Stimulated activated naive CD8-positive, alpha-beta T cell treated with anti-CD3 and anti-CD28 coated beads, Interleukin-15, Interleukin-2, amounts not matched to agents 100 ng/mL and 50 ng/mL, for 24 hours (primary cell): ENCODE data around the gene CLDN12.

Experiments used
- H3K27ac Mint-ChIP-seq: one replicate; pipeline ENCODE4 v1.8.0; 2021; ENCODE audit warnings: mild to moderate bottlenecking, mixed read lengths
- H3K27me3 Mint-ChIP-seq: one replicate; pipeline ENCODE4 v1.8.0; 2021; ENCODE audit warnings: mixed read lengths
- H3K36me3 Mint-ChIP-seq: one replicate; pipeline ENCODE4 v1.8.0; 2021; ENCODE audit warnings: low read depth, mixed read lengths
- H3K4me1 Mint-ChIP-seq: one replicate; pipeline ENCODE4 v1.8.0; 2021; ENCODE audit warnings: low read depth, mixed read lengths
- H3K4me3 Mint-ChIP-seq: one replicate; pipeline ENCODE4 v1.8.0; 2021; ENCODE audit warnings: mild to moderate bottlenecking, mixed read lengths
- H3K9me3 Mint-ChIP-seq: one replicate; pipeline ENCODE4 v1.8.0; 2021; ENCODE audit warnings: mixed read lengths

CLDN12 gene

DNA sequence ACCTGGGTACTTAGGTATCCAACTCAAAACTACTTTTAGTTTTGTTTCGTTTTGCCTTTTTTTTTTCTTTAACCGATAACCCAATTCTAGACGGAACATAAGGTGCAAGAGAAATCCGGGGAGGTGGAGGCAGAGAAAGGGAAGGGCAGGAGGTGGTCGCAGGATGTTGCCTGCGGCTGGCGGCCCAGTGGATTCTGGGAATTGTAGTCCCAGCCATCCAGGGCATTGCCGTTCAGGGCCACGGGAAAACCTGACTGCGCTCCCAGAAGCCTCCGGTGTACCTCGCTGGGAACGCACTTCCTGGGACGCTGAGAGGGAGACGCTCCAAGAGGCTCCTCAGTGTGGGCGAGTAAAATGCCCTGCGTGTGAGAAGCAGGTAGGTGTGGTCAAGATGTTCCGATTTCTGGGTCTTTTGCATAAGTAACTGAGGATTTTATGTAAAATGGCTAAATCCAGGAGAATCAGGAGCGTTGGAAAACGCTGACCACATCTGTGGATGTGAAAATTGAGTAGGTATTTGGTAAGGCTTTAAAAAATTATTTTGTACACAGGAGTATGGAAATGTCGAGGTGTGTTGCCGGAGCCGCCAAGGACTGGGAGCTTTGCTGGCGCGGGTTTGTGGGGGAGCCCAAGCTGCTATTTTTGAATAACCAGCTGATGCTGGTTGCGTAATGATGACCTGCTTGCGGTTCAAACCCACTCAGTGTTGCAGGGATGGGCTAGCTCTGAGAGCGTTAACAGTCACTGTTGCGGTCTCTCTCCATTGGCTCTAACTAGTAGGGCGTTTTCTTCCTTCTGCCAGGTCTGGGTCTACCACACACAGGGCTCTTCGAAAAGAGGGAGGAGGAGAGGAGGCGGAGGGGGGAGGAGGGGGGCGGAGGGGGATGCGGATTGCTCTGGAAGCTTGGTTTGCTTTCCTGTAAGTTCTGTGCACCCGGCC lies at the start of gene CLDN12:
Gene CLDN12, plus strand, starts transcription at position 288 of the 940 bp plus-strand sequence. CDS start 9,216 bp downstream, outside the sequence.
- peaks cover 9% of the 10 kb centered on the region for H3K9me3 Mint-ChIP-seq
- peaks cover 4% of the 10 kb centered on the region for H3K36me3 Mint-ChIP-seq
- peaks cover 25% of the 10 kb centered on the region for H3K4me1 Mint-ChIP-seq
- peak within 1 kb of the TSS; percentile 94 for H3K4me3 Mint-ChIP-seq
- H3K27ac Mint-ChIP-seq, result peak within 1 kb of the TSS; percentile 92
- no peaks in the 10 kb centered on the region for H3K27me3 Mint-ChIP-seq

DNA sequence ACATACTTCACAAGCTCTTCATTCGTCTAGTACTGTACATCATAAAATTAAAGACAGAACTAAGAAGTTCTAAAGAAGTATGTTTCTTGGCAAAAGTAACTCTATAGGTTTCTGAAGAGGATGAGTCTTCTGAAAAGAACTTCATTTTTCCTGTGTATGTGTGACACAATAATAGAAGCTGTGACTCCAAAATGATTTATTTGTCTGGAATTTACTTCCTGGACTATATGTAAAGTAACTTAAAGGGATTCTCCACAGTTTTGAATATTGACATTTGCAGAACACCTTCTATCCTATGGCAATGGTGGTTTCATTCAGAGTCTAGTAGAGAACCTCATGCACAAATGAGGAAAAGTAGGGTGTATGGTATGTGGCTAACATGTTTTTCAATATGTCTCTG lies 19.8 kb upstream of the CLDN12 start:
- H3K4me1 Mint-ChIP-seq, result no peaks in the 10 kb centered on the region
- no peaks in the 10 kb centered on the region for H3K9me3 Mint-ChIP-seq
- no peaks in the 10 kb centered on the region for H3K27me3 Mint-ChIP-seq
- no peak overlapping the region for H3K27ac Mint-ChIP-seq
- peaks cover 69% of the 10 kb centered on the region for H3K36me3 Mint-ChIP-seq
- no peak overlapping the region for H3K4me3 Mint-ChIP-seq

DNA sequence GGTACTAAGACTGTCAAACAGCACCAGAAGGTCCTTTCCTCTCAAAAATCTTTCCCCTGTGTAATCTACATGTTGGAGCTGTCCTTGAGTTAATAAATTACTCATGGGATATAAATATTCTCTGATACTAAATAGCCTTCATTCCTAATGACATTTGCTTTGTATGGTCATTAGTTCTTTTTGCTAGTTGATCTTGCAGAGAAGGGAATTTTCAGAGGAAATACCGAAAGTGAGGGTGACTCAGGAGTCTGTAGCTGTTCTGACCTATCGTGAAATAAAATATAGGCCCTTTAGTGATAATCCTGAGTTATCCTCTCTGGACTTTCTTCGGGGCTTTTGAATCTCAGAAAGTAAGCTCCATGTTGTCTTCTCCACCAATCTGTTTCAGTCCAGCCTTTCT lies 19.4 kb upstream of the CLDN12 start:
- H3K27ac Mint-ChIP-seq, result no peak overlapping the region
- no peaks in the 10 kb centered on the region for H3K4me1 Mint-ChIP-seq
- H3K4me3 Mint-ChIP-seq, result no peak overlapping the region
- no peaks in the 10 kb centered on the region for H3K27me3 Mint-ChIP-seq
- H3K9me3 Mint-ChIP-seq, result no peaks in the 10 kb centered on the region
- H3K36me3 Mint-ChIP-seq, result peaks cover 66% of the 10 kb centered on the region

GRCh38 chr7:90384433-90384832 lies 18.8 kb upstream of the CLDN12 start:
- no peaks in the 10 kb centered on the region for H3K4me1 Mint-ChIP-seq
- H3K27me3 Mint-ChIP-seq, result no peaks in the 10 kb centered on the region
- H3K9me3 Mint-ChIP-seq, result no peaks in the 10 kb centered on the region
- no peak overlapping the region for H3K4me3 Mint-ChIP-seq
- H3K36me3 Mint-ChIP-seq, result peaks cover 64% of the 10 kb centered on the region
- H3K27ac Mint-ChIP-seq, result no peak overlapping the region

GRCh38 chr7:90387470-90388240 lies 15.6 kb upstream of the CLDN12 start:
- no peaks in the 10 kb centered on the region for H3K27me3 Mint-ChIP-seq
- no peaks in the 10 kb centered on the region for H3K4me1 Mint-ChIP-seq
- H3K4me3 Mint-ChIP-seq, result no peak overlapping the region
- H3K36me3 Mint-ChIP-seq, result peaks cover 42% of the 10 kb centered on the region
- H3K27ac Mint-ChIP-seq, result no peak overlapping the region
- H3K9me3 Mint-ChIP-seq, result peaks cover 9% of the 10 kb centered on the region

- Mint-ChIP-seq H3K9me3 (peaks cover 16% of the 10 kb centered on the region), H3K36me3 (peaks cover 19% of the 10 kb centered on the region), H3K4me3 (no peak overlapping the region), H3K27ac (no peak overlapping the region), H3K4me1 (no peaks in the 10 kb centered on the region), H3K27me3 (no peaks in the 10 kb centered on the region)
Observed at GRCh38 chr7:90390926-90391325, 12.3 kb upstream of the CLDN12 start.

- no peaks in the 10 kb centered on the region for H3K27me3 Mint-ChIP-seq
- H3K36me3 Mint-ChIP-seq, result peaks cover 16% of the 10 kb centered on the region
- H3K9me3 Mint-ChIP-seq, result peaks cover 20% of the 10 kb centered on the region
- H3K4me3 Mint-ChIP-seq, result no peak overlapping the region
- H3K27ac Mint-ChIP-seq, result no peak overlapping the region
- H3K4me1 Mint-ChIP-seq, result no peaks in the 10 kb centered on the region
Observed at GRCh38 chr7:90391488-90391887, 11.8 kb upstream of the CLDN12 start.

DNA sequence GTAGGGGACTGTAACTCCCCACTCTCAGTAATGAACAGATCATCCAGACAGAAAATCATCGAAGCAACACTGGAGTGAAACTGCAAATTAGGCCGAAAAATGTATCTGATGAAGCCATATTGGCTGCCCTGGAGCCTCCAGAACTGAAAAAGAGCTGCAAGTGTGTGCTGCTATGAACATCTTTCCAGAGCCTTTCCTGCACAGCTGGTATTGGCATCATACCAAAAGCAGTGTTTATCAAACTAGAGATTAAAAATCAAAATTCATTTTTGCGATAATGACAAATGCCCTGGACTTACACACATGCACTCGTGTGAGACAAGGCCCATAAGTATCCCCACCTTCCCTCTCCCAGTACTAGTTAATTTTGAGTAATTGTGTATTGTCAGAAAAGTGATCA lies 6.8 kb upstream of the CLDN12 start:
- H3K9me3 Mint-ChIP-seq, result peaks cover 34% of the 10 kb centered on the region
- H3K27ac Mint-ChIP-seq, result no peak overlapping the region
- H3K4me1 Mint-ChIP-seq, result no peaks in the 10 kb centered on the region
- H3K27me3 Mint-ChIP-seq, result no peaks in the 10 kb centered on the region
- H3K4me3 Mint-ChIP-seq, result no peak overlapping the region
- peaks cover 5% of the 10 kb centered on the region for H3K36me3 Mint-ChIP-seq

DNA sequence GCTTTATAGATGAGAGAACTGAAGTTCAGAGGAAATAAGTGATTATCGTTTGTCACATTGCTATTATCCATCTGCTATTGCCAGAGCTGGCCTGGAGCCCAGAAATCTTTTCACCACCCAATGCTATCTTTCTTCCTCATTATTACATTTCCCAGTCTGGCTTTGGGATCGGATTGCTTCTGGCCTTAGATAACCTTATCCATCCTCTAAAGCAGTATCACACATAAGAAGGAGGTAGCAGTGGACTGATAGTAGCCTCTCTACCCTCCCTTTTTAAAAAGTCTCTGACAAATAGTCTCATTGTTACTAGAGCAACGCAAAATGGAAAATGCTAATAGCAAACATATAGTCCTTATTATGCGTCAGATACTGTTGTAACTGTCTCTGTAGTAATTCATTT lies 1.3 kb upstream of the CLDN12 start:
- peaks cover 4% of the 10 kb centered on the region for H3K36me3 Mint-ChIP-seq
- peaks cover 25% of the 10 kb centered on the region for H3K4me1 Mint-ChIP-seq
- H3K4me3 Mint-ChIP-seq, result no peak overlapping the region
- H3K9me3 Mint-ChIP-seq, result peaks cover 14% of the 10 kb centered on the region
- no peaks in the 10 kb centered on the region for H3K27me3 Mint-ChIP-seq
- no peak overlapping the region for H3K27ac Mint-ChIP-seq

DNA sequence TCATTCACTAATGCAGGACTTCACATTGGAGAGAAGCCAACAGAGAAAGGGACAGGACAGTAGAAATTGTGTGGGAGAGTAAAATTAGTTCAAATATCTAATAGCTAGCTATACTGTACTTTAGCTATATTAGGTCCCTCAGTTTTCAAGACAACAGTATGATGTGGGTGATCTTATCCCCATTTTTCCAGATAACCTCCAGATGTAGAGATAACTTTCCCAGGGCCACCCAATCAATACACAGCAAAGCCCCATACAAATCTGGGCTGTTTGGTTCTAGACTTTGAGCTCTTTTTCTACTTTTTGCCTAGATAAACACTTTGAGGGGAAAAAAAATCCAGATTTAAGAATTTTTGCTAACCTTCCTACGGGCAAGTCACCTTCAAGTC lies 482 bp upstream of the CLDN12 start:
- H3K4me3 Mint-ChIP-seq, result peak overlapping the region; percentile 94
- H3K36me3 Mint-ChIP-seq, result peaks cover 4% of the 10 kb centered on the region
- H3K27me3 Mint-ChIP-seq, result no peaks in the 10 kb centered on the region
- H3K4me1 Mint-ChIP-seq, result peaks cover 25% of the 10 kb centered on the region
- peak overlapping the region; percentile 92 for H3K27ac Mint-ChIP-seq
- peaks cover 12% of the 10 kb centered on the region for H3K9me3 Mint-ChIP-seq

- Mint-ChIP-seq H3K36me3 (peaks cover 4% of the 10 kb centered on the region), H3K4me1 (peaks cover 25% of the 10 kb centered on the region), H3K9me3 (peaks cover 4% of the 10 kb centered on the region), H3K4me3 (peak overlapping the region; percentile 94), H3K27ac (no peak overlapping the region), H3K27me3 (no peaks in the 10 kb centered on the region)
Observed at GRCh38 chr7:90404777-90405176, 1.5 kb downstream of the CLDN12 start.

GRCh38 chr7:90407484-90407821 lies 4.2 kb downstream of the CLDN12 start:
- Mint-ChIP-seq H3K36me3 (peaks cover 8% of the 10 kb centered on the region), H3K4me1 (peaks cover 24% of the 10 kb centered on the region), H3K9me3 (no peaks in the 10 kb centered on the region), H3K4me3 (no peak overlapping the region), H3K27me3 (no peaks in the 10 kb centered on the region), H3K27ac (no peak overlapping the region)

GRCh38 chr7:90408142-90408541 lies 4.9 kb downstream of the CLDN12 start:
- H3K27ac Mint-ChIP-seq, result no peak overlapping the region
- H3K9me3 Mint-ChIP-seq, result no peaks in the 10 kb centered on the region
- H3K4me1 Mint-ChIP-seq, result peaks cover 17% of the 10 kb centered on the region

DNA sequence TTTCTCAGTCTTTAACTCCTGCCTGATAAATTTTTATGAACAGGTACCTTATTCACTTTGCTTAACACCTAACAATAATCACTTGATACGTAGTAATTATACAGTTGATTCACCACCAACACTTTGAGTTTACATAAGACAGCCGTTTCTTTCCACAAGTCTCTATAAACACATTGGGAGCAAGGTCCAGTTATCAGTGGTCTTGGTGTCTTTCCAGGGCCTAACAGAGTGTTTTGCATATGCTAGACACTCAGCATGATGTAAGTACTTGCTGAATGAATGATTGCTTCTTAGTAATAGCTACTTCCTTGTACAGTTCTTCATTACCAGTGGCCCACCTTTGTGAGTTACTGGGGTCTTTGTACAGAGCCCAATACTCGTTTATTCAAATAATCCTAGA lies 6.4 kb downstream of the CLDN12 start:
- Mint-ChIP-seq H3K4me3 (no peak overlapping the region), H3K9me3 (no peaks in the 10 kb centered on the region), H3K27me3 (no peaks in the 10 kb centered on the region), H3K36me3 (peaks cover 4% of the 10 kb centered on the region), H3K27ac (no peak overlapping the region), H3K4me1 (peaks cover 4% of the 10 kb centered on the region)

More at GRCh38 chr7:90408142-90408541, 4.9 kb downstream of the CLDN12 start:
- H3K27me3 Mint-ChIP-seq, result no peaks in the 10 kb centered on the region
- H3K4me3 Mint-ChIP-seq, result no peak overlapping the region
- H3K36me3 Mint-ChIP-seq, result peaks cover 9% of the 10 kb centered on the region

- Mint-ChIP-seq H3K27ac (no peak overlapping the region), H3K4me3 (no peak overlapping the region)
Observed at GRCh38 chr7:90411510-90411909, 8.2 kb downstream of the CLDN12 start.

More at GRCh38 chr7:90411510-90411909, 8.2 kb downstream of the CLDN12 start:
- no peaks in the 10 kb centered on the region for H3K9me3 Mint-ChIP-seq
- no peaks in the 10 kb centered on the region for H3K4me1 Mint-ChIP-seq
- no peaks in the 10 kb centered on the region for H3K27me3 Mint-ChIP-seq
- H3K36me3 Mint-ChIP-seq, result peaks cover 4% of the 10 kb centered on the region
